ENCODE data around the gene FAM156B.
"Not testable (repeated sequence)": the region's sequence is repeated elsewhere in the genome, so short reads cannot be mapped to it uniquely, and the experiment has no call there.

The FAM156B gene, protein sequence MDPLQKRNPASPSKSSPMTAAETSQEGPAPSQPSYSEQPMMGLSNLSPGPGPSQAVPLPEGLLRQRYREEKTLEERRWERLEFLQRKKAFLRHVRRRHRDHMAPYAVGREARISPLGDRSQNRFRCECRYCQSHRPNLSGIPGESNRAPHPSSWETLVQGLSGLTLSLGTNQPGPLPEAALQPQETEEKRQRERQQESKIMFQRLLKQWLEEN

DNA sequence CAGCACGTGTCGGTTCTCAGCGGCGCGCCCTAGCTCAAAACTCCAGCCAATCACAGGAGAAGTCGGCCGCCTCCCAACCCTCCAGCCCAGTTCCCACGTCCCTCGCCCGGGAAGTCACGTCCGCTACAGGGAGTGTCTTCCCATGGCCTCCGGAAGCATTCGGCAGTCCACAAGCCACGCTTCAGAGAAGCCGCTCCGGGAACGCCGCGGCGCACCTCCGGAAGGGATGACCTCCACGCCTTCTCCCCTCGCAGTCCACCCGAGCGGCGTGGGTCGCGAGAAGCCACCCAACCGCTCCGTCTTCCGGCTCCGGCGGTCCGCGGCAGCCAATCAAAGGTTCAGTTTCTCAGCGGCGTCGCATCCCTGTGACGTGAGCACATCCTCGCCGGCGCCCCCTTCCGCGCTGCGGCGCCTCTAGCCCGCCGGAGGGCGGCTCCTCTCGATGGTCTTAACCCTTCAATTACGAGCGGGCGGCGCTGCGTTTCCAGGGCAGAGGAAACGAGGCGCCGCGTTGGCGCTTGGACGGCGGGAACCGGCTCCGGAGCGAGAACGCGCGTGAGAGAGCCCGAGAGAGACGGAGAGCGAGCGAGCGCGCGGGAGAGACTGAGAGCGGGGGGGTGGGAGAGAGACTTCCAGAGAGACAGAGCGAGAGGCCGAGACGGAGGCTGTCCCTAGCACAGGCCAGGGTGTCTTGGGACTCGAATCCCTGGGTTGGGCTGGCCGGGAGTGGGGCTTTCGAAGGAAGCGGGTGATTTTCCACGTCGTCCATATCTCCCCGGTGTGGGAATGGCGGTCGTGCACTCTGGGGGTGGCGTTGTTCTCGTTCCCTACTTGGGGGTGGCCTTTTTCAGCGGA lies at the start of gene FAM156B:
Gene FAM156B, plus strand, starts transcription at position 476 of the 855 bp plus-strand sequence. CDS start 9,896 bp downstream, outside the sequence.
- in situ Hi-C loops (cut with MboI; ENCODE audit: low sequenced_read_pairs) = not testable (repeated sequence)

DNA sequence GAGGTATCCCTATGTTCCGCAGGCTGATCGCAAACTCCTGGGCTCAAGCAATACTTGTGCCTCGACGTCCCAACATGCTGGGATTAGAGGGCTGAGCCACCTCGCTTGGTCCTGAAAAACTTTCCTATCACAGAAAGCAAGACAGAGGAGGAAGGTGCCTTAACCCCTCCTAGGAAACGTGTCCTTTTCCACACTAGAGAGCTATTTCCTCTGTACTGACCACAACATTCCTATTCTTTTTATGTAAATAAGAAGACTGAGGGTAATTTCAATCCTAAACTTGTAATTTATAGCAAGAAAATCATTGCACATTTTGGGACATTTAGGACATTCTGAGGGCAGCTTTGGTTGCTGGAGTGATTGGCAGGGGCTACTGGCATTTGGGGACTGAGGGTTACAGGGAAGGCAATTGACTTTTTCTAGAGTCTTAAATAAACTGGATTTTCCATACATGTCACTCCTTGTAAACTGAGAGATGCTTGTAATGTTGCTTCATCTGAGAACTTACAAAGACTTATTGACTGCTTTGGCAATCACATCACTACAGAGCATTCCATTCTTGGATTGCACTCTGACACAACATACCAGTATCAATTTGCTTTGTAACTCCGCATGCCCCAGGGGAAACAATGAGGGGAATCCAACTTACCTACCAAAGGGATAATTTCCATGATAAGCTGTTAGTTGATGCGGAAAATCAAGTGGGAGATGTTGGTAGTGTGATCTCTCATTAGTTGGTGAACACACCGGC lies 44.8 kb upstream of the FAM156B start:
- in situ Hi-C loops (cut with MboI; ENCODE audit: low sequenced_read_pairs) = no loop called here

DNA sequence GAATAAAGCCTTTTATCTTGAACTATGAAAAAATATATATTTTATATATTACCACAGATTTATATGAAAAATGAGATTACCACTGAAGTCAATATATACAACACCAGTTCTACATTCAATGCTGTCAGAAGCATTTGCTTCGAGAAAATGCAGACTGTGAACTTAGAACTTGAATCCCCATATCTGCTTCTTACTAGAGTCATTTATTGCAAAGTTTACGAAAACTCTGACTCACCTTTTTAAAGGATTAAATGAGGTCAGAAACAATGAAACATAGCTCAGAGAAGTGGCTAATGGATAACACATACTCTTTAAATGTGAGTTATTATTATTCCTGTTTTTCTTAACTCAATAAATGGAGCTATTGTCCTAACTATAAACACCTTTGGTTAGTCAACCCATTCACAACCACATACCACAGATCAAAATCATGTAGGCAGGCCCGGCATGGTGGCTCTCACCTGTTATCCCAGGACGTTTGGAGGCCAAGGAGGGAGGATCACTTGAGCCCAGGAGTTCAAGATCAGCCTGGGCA lies 40.1 kb upstream of the FAM156B start:
- in situ Hi-C loops (cut with MboI; ENCODE audit: low sequenced_read_pairs) = not testable (repeated sequence)

DNA sequence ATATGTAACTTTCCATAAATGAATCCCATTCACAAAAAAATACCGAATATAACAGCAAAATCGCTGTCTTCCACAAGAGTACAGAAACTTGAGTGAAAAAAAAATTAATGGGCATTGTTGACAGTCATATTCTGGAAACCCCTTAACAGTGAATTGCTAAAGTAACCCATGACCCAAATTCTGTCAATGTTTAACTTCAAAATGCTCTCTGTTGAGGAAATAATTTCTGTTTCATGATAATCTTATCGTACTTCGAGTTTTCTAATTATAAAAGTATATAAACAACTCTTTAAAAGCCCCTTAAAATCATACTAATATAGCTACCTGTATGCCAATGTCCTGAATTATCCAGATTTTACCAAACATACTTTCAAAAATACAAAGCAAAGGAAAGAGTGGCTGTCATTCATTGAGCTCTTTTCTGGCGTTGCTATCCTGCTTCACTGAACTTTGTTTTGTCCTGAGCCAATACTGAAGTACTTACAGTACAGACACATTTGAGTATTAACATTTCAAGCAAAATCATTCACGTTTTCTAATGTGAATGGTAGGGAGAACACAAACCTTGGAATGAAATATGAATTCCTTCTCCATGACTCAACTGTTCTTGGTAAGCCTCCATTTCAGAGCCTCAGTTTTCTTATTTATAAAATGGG lies 31.7 kb upstream of the FAM156B start:
- in situ Hi-C loops (cut with MboI; ENCODE audit: low sequenced_read_pairs) = no loop called here

DNA sequence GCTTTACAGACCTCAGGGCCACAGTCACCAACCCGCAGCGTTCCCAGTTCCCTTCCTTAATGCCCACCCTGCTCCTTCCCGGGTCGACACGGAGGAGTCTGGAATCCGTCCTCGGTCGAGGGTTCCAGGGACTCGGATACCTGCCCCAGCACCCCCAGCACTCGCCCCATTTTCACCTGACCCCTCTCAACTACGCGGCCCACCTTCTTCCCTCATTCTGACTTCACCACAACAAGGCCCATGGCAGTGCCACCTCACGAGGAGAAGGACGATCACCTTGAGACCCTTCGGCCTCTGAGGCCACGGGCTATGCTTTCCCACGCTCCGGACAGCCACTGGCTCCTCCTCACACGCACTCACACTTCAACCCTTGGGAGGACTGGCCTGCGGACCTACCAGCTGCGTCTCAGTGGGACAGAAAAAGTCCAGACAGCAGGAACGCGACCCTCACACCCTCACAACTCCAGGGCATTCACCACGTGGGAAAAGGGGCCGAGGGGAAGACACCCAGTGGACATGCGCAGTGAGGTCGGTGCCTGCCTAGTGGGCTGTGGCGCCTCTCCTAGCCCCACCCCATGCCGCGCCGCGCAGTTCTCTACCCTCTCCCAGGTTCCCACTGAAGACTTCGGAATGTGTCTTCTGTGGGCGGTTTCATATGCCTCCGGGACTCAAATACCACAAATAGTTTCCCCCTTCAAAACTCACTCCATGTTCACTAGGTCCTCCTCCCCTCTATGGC lies 29.4 kb upstream of the FAM156B start, which contains the start of gene XAGE3:
Gene XAGE3, minus strand, starts transcription at position 474 of the 739 bp plus-strand sequence. CDS start 950 bp downstream, outside the sequence.
- in situ Hi-C loops (cut with MboI; ENCODE audit: low sequenced_read_pairs) = no loop called here

DNA sequence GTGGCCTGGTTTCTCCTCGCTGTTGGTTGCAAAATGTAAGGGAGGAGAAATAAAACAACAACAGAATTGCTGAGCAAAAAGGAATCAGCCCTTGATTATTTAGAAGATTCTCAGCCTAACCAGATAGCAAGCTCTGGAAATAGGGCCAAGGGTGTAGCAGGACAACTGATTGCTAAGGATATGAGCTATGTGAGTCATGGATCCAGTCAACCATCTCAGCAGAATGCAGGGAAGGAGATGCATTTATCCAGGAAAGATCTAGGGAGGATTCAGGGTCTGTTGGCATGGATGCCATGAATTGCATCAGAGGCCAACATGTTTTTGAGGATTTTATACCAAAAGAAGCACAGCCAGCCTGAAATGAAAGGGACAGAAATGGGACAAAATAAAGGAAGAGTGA lies 27.1 kb upstream of the FAM156B start:
- in situ Hi-C loops (cut with MboI; ENCODE audit: low sequenced_read_pairs) = no loop called here

DNA sequence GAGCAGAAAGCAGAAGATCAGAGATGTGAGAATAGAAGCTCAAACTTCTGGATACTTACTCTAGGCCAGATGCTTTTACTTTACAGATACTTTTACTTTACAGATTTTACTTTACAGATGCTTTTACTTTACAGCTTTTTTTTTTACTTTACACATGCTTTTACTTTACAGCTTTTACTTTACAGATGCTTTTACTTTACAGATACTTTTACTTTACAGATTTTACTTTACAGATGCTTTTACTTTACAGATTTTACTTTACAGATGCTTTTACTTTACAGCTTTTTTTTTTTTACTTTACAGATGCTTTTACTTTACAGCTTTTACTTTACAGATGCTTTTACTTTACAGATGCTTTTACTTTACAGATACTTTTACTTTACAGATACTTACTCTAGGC lies 23.3 kb upstream of the FAM156B start:
- in situ Hi-C loops (cut with MboI; ENCODE audit: low sequenced_read_pairs) = not testable (repeated sequence)

DNA sequence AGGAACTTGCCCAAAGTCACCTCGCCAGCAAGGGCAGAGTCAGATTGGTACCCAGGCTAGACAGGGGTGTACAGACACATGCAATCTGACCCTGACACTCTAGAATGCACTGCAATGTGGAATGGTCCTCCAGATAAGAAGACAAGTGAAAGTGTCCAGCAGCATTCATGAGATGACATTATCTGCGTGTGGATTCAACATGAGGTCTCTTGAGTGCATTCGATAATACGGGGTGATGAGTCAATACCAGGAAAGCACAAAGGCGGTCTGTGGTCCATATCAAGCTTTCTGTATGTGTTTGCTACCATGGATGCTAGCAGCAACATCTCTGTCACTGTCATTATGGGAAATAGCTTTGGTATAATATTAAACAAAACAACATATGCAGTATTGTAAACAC lies 22.5 kb upstream of the FAM156B start:
- in situ Hi-C loops (cut with MboI; ENCODE audit: low sequenced_read_pairs) = no loop called here

DNA sequence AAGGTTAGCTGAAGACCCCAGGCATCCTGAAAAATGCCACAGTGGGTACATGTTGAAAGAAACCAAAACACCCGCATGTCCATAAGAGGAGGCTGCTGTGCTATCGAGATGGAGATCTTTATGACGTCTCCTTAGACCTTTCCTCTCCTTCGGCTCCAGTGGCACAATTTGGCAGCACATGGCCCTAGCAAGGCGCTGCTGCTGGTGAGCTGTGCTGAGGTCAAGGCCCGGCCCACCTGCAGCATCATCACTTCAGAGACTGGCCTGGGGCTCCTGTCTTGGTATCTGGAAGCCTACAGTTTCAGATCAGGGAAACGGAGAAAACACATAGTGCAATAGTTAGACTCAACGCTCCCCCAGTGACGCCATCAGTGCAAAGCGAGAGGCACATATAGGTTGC lies 21.7 kb upstream of the FAM156B start:
- in situ Hi-C loops (cut with MboI; ENCODE audit: low sequenced_read_pairs) = not testable (repeated sequence)

DNA sequence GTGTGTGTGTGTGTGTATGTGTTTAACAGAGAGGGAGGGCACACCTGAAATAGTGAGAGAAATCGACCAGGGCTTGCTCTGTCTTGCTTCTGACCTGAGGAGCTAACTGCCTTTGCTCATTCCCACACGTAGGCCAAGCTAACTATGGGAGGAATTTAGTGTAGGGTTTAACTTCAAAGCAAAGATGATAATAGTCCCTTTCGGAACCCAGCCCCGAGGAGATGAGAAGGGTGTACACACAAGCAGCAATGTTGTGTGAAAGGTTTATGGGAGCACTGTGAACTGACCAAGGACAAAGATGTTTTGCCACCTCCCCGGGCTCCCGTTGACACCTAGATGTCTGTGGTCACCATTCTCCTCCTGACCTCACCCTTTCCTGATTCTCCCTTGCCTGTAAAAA lies 20.7 kb upstream of the FAM156B start:
- in situ Hi-C loops (cut with MboI; ENCODE audit: low sequenced_read_pairs) = not testable (repeated sequence)

DNA sequence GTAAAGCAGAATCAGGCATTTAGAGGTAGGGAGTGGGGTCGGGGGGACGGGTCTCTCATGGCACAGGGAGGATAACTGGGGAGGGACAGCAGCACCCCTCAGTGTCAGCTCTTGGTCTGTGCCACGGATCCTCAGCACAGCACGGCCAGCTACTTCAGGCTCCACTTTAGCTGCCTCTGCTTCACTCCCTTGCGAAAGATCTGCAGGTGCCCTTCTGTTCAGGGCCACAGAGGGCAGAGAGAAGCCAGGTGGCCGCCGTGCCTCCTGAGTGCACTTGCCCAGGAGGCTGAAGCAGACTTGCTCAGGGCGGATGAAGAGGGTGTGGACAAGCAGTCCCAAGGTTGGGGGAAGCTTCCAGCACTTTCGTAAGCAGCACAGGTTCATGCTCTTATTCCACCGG lies 9.7 kb upstream of the FAM156B start:
- in situ Hi-C loops (cut with MboI; ENCODE audit: low sequenced_read_pairs) = not testable (repeated sequence)

DNA sequence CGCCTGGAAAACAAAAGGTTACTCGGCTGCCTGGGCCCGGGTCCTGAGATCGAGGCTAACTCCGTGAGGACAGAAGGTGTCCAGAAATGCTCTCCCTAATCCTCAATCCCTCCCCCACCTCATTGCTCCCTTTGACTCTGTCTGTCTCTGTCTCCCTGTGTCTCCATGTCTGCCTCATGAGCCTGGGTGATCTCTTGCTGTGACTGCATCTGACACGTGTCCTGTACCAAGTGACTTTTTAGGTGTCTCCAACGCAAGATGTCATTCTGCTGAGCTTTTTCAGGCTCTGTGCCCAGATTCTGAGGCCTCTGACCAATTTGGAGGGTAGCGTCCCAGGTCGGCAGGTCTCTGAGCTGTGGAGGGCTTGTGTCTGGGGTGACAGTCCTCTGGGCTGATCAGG lies 9.0 kb upstream of the FAM156B start:
- in situ Hi-C loops (cut with MboI; ENCODE audit: low sequenced_read_pairs) = not testable (repeated sequence)

DNA sequence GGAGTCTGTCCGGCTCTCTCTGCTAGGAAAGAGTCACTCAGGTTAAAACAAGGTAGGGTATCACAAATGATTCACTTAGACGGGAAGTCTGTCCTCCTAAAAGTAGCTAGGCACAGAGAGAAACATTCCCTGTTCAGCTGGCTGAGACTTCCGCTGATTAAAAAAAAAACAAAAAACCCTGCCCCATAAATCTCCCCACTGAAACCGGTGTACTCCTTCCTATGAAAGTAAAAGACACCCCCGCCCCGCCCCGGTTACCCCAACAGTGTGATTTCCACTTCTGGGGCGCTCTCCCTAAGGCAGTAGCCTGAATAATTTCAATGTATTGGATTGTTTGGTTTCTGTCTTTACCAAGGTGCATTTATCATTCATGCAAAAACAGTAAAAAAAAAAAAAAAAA lies 692 bp upstream of the FAM156B start:
- in situ Hi-C loops (cut with MboI; ENCODE audit: low sequenced_read_pairs) = not testable (repeated sequence)

DNA sequence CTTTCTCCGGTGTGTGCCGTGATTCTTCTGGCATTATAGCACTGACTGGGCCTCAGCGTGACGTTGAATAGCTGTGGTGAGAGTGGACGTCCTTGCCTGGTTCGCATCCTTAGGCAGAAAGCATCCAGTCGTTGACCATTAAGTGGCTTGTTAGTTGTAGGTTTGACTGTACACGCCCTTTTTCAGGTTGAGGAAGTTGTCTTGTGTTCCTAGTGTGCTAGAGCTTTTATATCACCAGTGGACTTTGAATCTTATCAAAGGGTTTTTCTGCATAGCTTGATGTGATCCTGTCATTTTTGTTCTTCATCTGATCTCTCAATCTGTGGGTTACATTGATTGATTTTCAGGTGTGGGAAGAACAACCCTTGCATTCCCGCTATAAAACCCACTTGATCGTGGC lies 8.4 kb downstream of the FAM156B start:
- in situ Hi-C loops (cut with MboI; ENCODE audit: low sequenced_read_pairs) = not testable (repeated sequence)

DNA sequence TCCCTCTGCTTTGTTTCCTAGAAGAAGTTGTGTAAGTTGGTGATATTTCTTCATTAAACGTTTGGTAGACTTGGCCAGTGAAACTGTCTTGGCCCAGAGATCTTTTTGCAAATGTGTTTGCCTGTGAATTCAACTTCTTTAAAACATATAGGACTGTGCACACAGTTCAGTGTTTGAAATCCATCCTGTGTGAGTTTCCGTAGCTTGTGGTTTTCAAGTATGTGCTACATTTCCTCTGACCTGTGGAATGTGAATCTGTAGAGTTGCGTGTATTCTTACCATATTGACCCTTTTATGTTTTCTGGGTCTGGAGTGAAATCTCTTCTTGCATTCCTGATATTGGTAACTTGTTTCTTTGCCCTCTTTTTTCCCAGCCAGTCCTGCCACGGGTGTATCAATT lies 8.9 kb downstream of the FAM156B start:
- in situ Hi-C loops (cut with MboI; ENCODE audit: low sequenced_read_pairs) = not testable (repeated sequence)

DNA sequence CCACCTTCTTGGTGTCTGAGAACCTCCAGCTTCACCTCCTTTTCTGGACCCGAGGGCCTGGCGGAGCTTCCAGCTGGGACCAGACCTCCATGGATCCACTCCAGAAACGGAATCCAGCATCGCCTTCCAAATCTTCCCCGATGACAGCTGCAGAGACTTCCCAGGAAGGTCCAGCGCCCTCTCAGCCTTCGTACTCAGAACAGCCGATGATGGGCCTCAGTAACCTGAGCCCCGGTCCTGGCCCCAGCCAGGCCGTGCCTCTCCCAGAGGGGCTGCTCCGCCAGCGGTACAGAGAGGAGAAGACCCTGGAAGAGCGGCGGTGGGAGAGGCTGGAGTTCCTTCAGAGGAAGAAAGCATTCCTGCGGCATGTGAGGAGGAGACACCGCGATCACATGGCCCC lies 10.0 kb downstream of the FAM156B start:
- in situ Hi-C loops (cut with MboI; ENCODE audit: low sequenced_read_pairs) = not testable (repeated sequence)

DNA sequence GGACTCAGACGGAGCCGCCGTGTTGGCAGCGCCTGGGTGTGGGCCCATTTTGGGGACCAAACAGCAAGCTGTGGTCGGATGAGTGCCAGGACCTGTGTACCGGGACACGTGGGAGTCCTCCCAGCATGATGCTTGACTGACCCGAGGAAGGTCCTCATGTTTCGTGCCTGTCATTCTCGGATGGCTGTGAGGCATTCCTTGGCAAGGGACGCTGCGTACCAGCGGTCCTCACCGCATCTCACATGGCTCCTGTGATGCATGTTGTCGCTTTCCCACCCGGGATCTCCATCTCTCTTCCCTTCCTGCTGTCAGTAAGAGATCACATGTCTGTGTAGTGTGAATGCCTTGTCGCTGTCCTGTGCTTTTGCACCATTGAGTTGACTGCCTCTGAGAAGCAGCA lies 10.8 kb downstream of the FAM156B start:
- in situ Hi-C loops (cut with MboI; ENCODE audit: low sequenced_read_pairs) = not testable (repeated sequence)

DNA sequence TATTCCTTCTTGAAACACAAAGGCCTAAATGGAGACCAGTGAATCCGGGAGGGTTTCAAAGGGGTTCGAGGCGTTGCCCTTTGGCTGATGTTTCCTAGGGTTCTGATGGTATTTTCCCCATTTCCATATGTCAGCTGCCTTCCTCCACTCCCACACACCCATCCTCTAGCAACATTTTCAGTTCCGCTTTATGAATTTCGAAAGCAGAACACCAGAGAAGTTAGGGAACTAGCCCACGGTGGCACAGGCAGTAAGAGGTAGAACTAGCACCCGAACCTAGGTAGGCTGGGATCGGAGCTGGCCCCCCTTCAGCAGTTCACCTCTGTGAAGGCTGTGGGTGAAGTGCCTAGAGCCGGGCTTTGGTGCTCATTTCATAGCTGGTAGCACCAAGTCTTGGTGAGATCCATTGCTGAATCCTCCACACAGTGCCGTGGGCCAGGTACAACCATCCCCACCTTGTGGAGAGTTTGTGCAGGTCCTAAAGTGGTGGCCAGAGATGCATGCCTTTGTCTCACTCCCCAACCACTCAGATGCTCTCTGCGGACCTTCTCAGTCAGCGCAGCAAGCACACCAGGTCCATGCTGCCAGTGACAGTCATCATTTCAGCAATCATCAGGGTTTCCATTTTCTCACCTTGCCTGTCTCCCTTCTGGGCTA lies 12.3 kb downstream of the FAM156B start:
- in situ Hi-C loops (cut with MboI; ENCODE audit: low sequenced_read_pairs) = not testable (repeated sequence)

DNA sequence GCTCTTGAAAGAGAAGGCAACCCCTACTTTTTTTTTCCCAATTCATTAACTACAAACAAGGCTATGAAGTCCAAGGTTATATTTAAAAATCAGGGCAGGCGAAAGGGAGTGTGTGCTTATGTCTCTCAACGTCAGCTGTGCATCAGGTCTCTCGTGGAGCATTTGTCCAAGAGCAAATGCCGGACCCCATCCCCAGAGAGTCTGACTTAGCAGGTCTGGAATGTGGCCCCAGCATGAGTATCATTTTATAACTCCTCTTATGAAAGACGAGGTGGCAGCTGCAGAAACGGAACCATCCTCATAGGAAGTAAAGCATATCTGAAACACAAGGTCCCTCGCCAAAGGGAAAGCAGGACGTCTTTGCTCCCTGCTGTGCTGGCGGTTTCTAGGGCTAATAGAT lies 16.6 kb downstream of the FAM156B start:
- in situ Hi-C loops (cut with MboI; ENCODE audit: low sequenced_read_pairs) = not testable (repeated sequence)

All from HL-60/S4 treated with phorbol 12-myristate 13-acetate at 8.2 ng/mL for 4 days and 3 days (cell line).